Body of pancreas (tissue), 4 donors: ENCODE results near the gene SETDB2. TPM values are rescaled to one million over a fixed set of nuclear protein-coding genes. Genes with fewer than 3 reads are reported as not detected.
A peak's percentile ranks its signal among the peaks of the same experiment; 100 is the strongest.

Experiments used
- ATAC-seq: fragments of 150-250 bp; one replicate; pipeline ENCODE4 v1.9.1; 2016
- DNase-seq, 4 donors: peaks; one replicate each; pipeline ENCODE4 v3.0.0-alpha.2; 2019
- H3K27ac ChIP-seq, 4 donors: fragments of 200-600 bp; sonication (generic); 1 replicate in 3 of 4; 2 replicates in 1 of 4; pipeline versions ENCODE4 v1.5.1 to v1.6.1; 2016 to 2019; ENCODE audit warnings: mild to moderate bottlenecking in 1 of 4, mixed read lengths in 1 of 4, moderate library complexity in 1 of 4
- H3K27me3 ChIP-seq, 2 donors: fragments of 200-600 bp; sonication (generic); one replicate each; pipeline ENCODE4 v1.6.0; 2016; ENCODE audit warnings: mild to moderate bottlenecking in 1 of 2
- H3K36me3 ChIP-seq, 2 donors: fragments of 200-600 bp; sonication (generic); replicated peaks in 1 of 2; 2 replicates each; pipeline ENCODE4 v1.5.1; 2016; ENCODE audit warnings: low read depth in 2 of 2; ENCODE audit not compliant: insufficient read depth in 1 of 2
- H3K4me1 ChIP-seq: fragments of 200-600 bp; sonication (generic); one replicate; pipeline ENCODE4 v1.6.0; 2016
- H3K4me3 ChIP-seq, 2 donors: fragments of 200-600 bp; sonication (generic); 1 replicate in 1 of 2; 2 replicates in 1 of 2; pipeline ENCODE4 v1.5.1; 2016 to 2019
- H3K9me3 ChIP-seq, 3 donors: fragments of 200-600 bp; sonication (generic); 1 replicate in 2 of 3; 2 replicates in 1 of 3; pipeline ENCODE4 v1.5.1; 2016
- POLR2A ChIP-seq, 3 donors: fragments of 450-650 bp; IDR thresholded peaks; one replicate each; pipeline ENCODE4 v1.6.1; 2016; ENCODE audit warnings: antibody characterized with exemption in 3 of 3, mild to moderate bottlenecking in 2 of 3
- WGBS, 2 donors: methylation state at CpG; one replicate each; pipeline ENCODE4 v1.1.5; 2017; 5-methylcytosine and 5-hydroxymethylcytosine counted together
- intact Hi-C: fragments of 100-400 bp; cut with DNase I; formaldehyde crosslinking; loops from one replicate; pipeline ENCODE4 v1.15.1; 2023
- total RNA-seq, 2 donors: library from RNA; depleted of rRNA; stranded (reverse); fragments of >200 nt; gene quantifications; one replicate each; pipeline ENCODE4 v1.1.0, GENCODE V29; 2016
- TF ChIP-seq, protein P1 (sequence below), 7 experiments: fragments of 450-650 bp in 4 of 7; fragments of 200-600 bp in 3 of 7; sonication (generic) in 3 of 7; IDR thresholded peaks; one replicate each; pipeline ENCODE4 v1.5.1; 2016 to 2019; ENCODE audit warnings: antibody characterized with exemption in 7 of 7

SETDB2 gene
- total RNA-seq, 2 donors from 2014 or later: 4.9 to 8.6 TPM

DNA sequence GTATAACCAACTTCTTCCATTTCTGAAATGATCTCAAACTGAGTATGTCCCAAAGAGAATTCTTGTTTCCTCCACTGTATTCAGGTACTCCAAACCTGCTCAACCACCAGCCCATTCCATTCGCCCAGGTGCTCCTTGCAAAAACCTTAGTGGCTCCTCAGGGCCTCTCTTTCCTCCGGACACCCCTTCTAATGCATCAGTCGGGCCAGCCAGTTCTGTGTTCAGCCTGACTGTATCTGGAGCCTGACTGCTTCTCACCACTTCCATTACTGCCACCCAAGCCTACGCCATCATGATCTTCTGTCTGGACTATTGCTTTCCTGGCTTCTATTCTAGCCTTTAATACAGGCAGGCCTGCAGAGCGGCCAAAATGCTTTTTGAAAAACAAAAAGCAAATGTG lies 53.2 kb downstream of the SETDB2 start:
- Histone ChIP-seq H3K4me1 (peaks cover 16% of the 10 kb centered on the region), H3K27ac (peak overlapping the region in 2 of 4 donors; percentile 97 to 98), H3K27me3 (no peaks in the 10 kb centered on the region), H3K4me3 (no peak overlapping the region), H3K36me3 (no peaks in the 10 kb centered on the region), H3K9me3 (no peaks in the 10 kb centered on the region)
- 86 to 92% methylated on average over 5 of the region's 5 CpGs for WGBS, 2 donors
- DNase-seq: no peak
- ATAC-seq: no peak
- intact Hi-C loops: loop anchor here (10.0 kb wide), 1 partner anchor 88 kb away; the partner anchor contains the start of gene RCBTB1
- TF ChIP-seq, protein P1, sequence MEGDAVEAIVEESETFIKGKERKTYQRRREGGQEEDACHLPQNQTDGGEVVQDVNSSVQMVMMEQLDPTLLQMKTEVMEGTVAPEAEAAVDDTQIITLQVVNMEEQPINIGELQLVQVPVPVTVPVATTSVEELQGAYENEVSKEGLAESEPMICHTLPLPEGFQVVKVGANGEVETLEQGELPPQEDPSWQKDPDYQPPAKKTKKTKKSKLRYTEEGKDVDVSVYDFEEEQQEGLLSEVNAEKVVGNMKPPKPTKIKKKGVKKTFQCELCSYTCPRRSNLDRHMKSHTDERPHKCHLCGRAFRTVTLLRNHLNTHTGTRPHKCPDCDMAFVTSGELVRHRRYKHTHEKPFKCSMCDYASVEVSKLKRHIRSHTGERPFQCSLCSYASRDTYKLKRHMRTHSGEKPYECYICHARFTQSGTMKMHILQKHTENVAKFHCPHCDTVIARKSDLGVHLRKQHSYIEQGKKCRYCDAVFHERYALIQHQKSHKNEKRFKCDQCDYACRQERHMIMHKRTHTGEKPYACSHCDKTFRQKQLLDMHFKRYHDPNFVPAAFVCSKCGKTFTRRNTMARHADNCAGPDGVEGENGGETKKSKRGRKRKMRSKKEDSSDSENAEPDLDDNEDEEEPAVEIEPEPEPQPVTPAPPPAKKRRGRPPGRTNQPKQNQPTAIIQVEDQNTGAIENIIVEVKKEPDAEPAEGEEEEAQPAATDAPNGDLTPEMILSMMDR (IDR thresholded peaks at IDR 0.05): no peak
- TF ChIP-seq POLR2A (IDR thresholded peaks at IDR 0.05): no peak

DNA sequence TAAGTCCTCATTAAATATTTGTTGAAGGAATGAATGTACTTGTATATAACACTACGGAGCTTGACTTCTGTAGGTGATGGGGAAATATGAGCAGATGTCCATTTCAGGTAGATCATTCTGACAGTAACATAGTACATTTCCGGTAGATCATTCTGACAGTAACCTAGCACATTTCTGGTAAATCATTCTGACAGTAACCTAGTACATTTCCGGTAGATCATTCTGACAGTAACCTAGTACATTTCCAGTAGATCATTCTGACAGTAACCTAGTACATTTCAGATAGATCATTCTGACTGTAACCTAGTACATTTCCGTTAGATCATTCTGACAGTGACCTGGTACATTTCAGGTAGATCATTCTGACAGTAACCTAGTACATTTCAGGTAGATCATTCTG lies 54.1 kb downstream of the SETDB2 start:
- intact Hi-C loops: loop anchor here (10.0 kb wide), 1 partner anchor 87 kb away; the partner anchor contains the start of gene RCBTB1
- Histone ChIP-seq H3K9me3 (no peaks in the 10 kb centered on the region), H3K36me3 (no peaks in the 10 kb centered on the region), H3K4me1 (peaks cover 16% of the 10 kb centered on the region), H3K27me3 (no peaks in the 10 kb centered on the region), H3K4me3 (no peak overlapping the region), H3K27ac (peak overlapping the region in 1 of 4 donors; percentile 0)
- no peak for ATAC-seq
- DNase-seq: no peak
- 70 to 81% methylated on average over 4 of the region's 4 CpGs for whole genome bisulfite sequencing, 2 donors
- TF ChIP-seq POLR2A (IDR thresholded peaks at IDR 0.05): no peak
- TF ChIP-seq, protein P1 (IDR thresholded peaks at IDR 0.05): no peak

DNA sequence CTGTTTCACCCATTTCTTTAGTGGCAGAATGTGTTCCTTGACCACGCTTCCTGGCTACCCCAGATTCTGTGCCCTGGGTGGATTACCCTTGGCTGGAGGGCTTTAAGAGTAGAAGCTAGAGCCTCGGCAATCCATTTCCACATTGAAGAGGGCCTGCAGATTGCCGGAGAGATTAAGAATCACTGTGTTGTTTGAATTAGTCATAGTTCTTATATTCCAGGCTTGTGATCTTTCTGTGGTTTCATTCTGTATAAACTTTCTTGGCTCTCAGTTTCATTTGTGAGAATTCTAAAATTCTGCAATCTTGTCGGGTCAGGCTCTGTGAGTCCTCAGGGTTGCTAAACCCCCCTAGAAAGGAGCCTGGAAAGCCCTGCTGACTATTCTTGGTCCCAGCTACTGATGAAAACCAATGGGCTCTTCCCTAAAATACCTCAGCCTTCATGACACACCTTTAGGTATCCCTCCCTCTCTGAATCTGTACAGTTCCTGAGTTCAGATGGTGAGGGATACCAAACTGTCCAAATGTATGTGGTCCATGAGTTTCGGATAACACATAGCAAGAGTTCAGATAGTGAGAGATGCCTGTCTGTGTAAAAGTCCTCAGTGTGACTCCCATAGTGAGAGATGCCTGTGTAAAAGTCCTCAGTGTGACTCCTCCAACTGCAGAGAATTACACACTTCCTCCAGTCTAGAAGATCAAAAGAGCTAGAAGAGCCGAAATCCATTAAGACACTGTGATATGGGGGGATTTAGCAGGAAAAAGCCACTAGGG lies 56.0 kb downstream of the SETDB2 start:
- no peaks in the 10 kb centered on the region for H3K9me3 ChIP-seq
- no peak for ATAC-seq
- intact Hi-C loops: loop anchor here (10.0 kb wide), 1 partner anchor 85 kb away; the partner anchor contains the start of gene RCBTB1
- H3K27ac ChIP-seq: no peak overlapping the region
- H3K4me3 ChIP-seq: no peak overlapping the region
- H3K4me1 ChIP-seq: peaks cover 5% of the 10 kb centered on the region
- 84 to 87% methylated on average over 6 of the region's 6 CpGs for WGBS, 2 donors
- no peaks in the 10 kb centered on the region for H3K36me3 ChIP-seq
- TF ChIP-seq, protein P1 (IDR thresholded peaks at IDR 0.05): no peak
- no peak for DNase-seq
- H3K27me3 ChIP-seq: no peaks in the 10 kb centered on the region

DNA sequence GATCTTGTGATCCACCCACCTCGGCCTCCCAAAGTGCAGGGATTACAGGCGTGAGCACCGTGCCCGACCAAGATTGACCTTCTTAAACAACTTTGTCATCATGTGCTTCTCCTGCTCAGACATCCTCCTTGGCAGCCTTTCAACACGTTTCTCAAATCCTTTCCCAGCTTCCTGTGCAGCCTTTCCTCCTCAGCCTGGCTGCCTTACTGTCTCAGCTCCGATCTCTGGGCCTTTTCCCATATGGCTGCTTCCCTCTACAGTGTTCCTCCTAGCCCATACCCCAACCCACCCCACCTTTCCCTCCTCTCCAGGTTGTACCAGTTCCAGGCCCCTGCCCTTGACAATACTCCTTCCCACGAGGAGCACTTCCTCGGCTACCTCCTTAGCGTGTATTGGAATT lies 58.9 kb downstream of the SETDB2 start:
- no peaks in the 10 kb centered on the region for H3K4me1 ChIP-seq
- H3K36me3 ChIP-seq: no peaks in the 10 kb centered on the region
- DNase-seq (peak in 2 of 4 donors; percentile 7 to 25), ATAC-seq (no peak)
- 73 to 80% methylated on average over 9 of the region's 9 CpGs for WGBS, 2 donors
- TF ChIP-seq, protein P1 (IDR thresholded peaks at IDR 0.05): no peak
- TF ChIP-seq POLR2A (IDR thresholded peaks at IDR 0.05): no peak
- intact Hi-C loops: no loop called here
- no peak overlapping the region for H3K4me3 ChIP-seq
- H3K27ac ChIP-seq: no peak overlapping the region
- no peaks in the 10 kb centered on the region for H3K27me3 ChIP-seq
- H3K9me3 ChIP-seq: no peaks in the 10 kb centered on the region

DNA sequence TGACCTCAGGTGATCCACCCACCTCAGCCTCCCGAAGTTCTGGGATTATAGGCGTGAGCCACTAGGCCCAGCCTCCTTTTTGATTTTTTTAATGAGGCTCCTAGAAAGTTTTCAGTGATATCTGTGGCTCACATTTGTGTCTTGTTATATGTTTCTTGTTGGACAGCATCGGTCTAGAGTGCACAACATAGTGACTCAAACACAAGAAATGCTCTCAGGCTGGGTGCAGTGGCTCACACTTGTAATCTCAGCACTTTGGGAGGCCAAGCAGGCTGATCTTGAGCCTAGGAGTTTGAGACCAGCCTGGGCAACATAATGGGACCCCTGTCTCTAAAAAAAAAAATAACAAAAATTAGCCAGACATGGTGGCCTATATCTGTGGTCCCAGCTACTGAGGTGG lies 59.9 kb downstream of the SETDB2 start:
- TF ChIP-seq, protein P1 (IDR thresholded peaks at IDR 0.05): no peak
- TF ChIP-seq POLR2A (IDR thresholded peaks at IDR 0.05): no peak
- DNase-seq (no peak), ATAC-seq (no peak)
- no peaks in the 10 kb centered on the region for H3K9me3 ChIP-seq
- no peaks in the 10 kb centered on the region for H3K36me3 ChIP-seq
- intact Hi-C loops: no loop called here
- H3K4me1 ChIP-seq: no peaks in the 10 kb centered on the region
- no peak overlapping the region for H3K27ac ChIP-seq
- H3K4me3 ChIP-seq: no peak overlapping the region
- 94 to 100% methylated on average over 3 of the region's 3 CpGs for WGBS, 2 donors
- H3K27me3 ChIP-seq: no peaks in the 10 kb centered on the region
